Activated CD4-positive, CD25-positive, alpha-beta regulatory T cell treated with anti-CD3 and anti-CD28 coated beads, Interleukin-2, amount 50 U/mL, for 72 hours (primary cell): ENCODE data around the gene NCOA7.

Source experiments
- DNase-seq: peaks from one replicate; pipeline ENCODE4 v3.0.0; 2021

Gene NCOA7

GRCh38 chr6:125816828-125817280 lies 26.1 kb downstream of the NCOA7 start:
- DNase-seq, result no peak

- no peak for DNase-seq
These were observed 27.5 kb downstream of the NCOA7 start for GRCh38 chr6:125818225-125818657.

GRCh38 chr6:125818772-125819260 lies 28.1 kb downstream of the NCOA7 start:
- no peak for DNase-seq

- DNase-seq, result no peak
These were observed 29.0 kb downstream of the NCOA7 start for GRCh38 chr6:125819535-125820326.

GRCh38 chr6:125821825-125822281 lies 31.1 kb downstream of the NCOA7 start:
- DNase-seq, result no peak

- DNase-seq, result no peak
These were observed 32.4 kb downstream of the NCOA7 start for GRCh38 chr6:125823180-125823579.

- DNase-seq, result no peak
These were observed 34.4 kb downstream of the NCOA7 start for GRCh38 chr6:125824946-125825771.

- DNase-seq, result no peak
These were observed 36.1 kb downstream of the NCOA7 start for GRCh38 chr6:125826695-125827463.

GRCh38 chr6:125827788-125828320 lies 37.1 kb downstream of the NCOA7 start:
- no peak for DNase-seq

GRCh38 chr6:125828476-125829039 lies 37.8 kb downstream of the NCOA7 start:
- DNase-seq, result no peak

GRCh38 chr6:125829433-125829832 lies 38.7 kb downstream of the NCOA7 start:
- DNase-seq, result no peak

- DNase-seq, result no peak
These were observed 40.9 kb downstream of the NCOA7 start for GRCh38 chr6:125831659-125832058.

GRCh38 chr6:125832391-125833117 lies 41.8 kb downstream of the NCOA7 start:
- no peak for DNase-seq

- no peak for DNase-seq
These were observed 43.6 kb downstream of the NCOA7 start for GRCh38 chr6:125834348-125834747.

- DNase-seq, result no peak
These were observed 44.5 kb downstream of the NCOA7 start for GRCh38 chr6:125835221-125835744.

GRCh38 chr6:125836466-125836865 lies 45.7 kb downstream of the NCOA7 start:
- DNase-seq, result no peak

GRCh38 chr6:125839471-125839870 lies 48.7 kb downstream of the NCOA7 start:
- no peak for DNase-seq

GRCh38 chr6:125839879-125840278 lies 49.1 kb downstream of the NCOA7 start:
- DNase-seq, result no peak

GRCh38 chr6:125841356-125842090 lies 50.8 kb downstream of the NCOA7 start:
- no peak for DNase-seq

- no peak for DNase-seq
These were observed 51.4 kb downstream of the NCOA7 start for GRCh38 chr6:125842091-125842626.
